Right ventricle myocardium inferior (tissue), 1 donor: ENCODE data around the gene PCDHA10. TPM values are rescaled to one million over a fixed set of nuclear protein-coding genes. Genes with fewer than 3 reads are reported as not detected.

ENCODE experiments used
- ATAC-seq: fragments of 200-7000 bp; cut with Tn5 transposase; one replicate; pipeline ENCODE4 v1.9.1; 2020; ENCODE audit warnings: mild to moderate bottlenecking, moderate library complexity
- DNase-seq: peaks from one replicate; pipeline ENCODE4 v3.0.0; 2021; ENCODE audit errors: missing footprints
- intact Hi-C: fragments of 100-400 bp; cut with DNase I; formaldehyde crosslinking; loops from one replicate; pipeline ENCODE4 v1.11.0; 2022
- total RNA-seq: library from RNA; stranded (reverse); fragmentation: NEBNext Ultra II Directional; extraction: Animal tissue kit (Norgen Biotek cat#: 25700); gene quantifications from one replicate; pipeline ENCODE4 v1.2.1, GENCODE V29; 2021
- donor health status: DM: no; HTN: yes; CAD: no; lungs with severe emphysema.

Gene PCDHA10
- total RNA-seq, 1 donor from 2014 or later: 0.11 TPM

GRCh38 chr5:140877262-140877581, 21.5 kb downstream of the PCDHA10 start:
- DNase-seq: no peak
- intact Hi-C loops: no loop called here

GRCh38 chr5:140881889-140882590, 26.3 kb downstream of the PCDHA10 start, which contains the start of gene PCDHA13:
Gene PCDHA13, plus strand, starts transcription at chr5:140882124. Its CDS starts 145 bp downstream, at chr5:140882269.
- intact Hi-C loops: no loop called here
- DNase-seq (no peak), ATAC-seq (no peak)

More at GRCh38 chr5:140877262-140877581, 21.5 kb downstream of the PCDHA10 start:
- ATAC-seq: no peak

GRCh38 chr5:140882591-140882899, 26.8 kb downstream of the PCDHA10 start:
- DNase-seq (no peak), ATAC-seq (no peak)
- intact Hi-C loops: no loop called here

GRCh38 chr5:140883373-140883772, 27.7 kb downstream of the PCDHA10 start:
- ATAC-seq (no peak), DNase-seq (peak; percentile 62)
- intact Hi-C loops: no loop called here

- DNase-seq (no peak), ATAC-seq (no peak)
- intact Hi-C loops: no loop called here
Observed at GRCh38 chr5:140883927-140884697, 28.4 kb downstream of the PCDHA10 start.

GRCh38 chr5:140916325-140916724, 60.6 kb downstream of the PCDHA10 start:
- ATAC-seq: no peak

More at GRCh38 chr5:140916325-140916724, 60.6 kb downstream of the PCDHA10 start:
- intact Hi-C loops: no loop called here
- no peak for DNase-seq

Other genes starting within 250 kb of the PCDHA10 start
- 46.1 TPM for gene CD14, start 222.7 kb upstream of the PCDHA10 start, total RNA-seq
- 4.2 TPM for gene TMCO6, start 216.4 kb upstream of the PCDHA10 start, total RNA-seq
- gene NDUFA2, start 208.3 kb upstream of the PCDHA10 start, total RNA-seq: 146 TPM
- gene IK, start 208.1 kb upstream of the PCDHA10 start, total RNA-seq: 66.4 TPM
- gene WDR55, start 191.0 kb upstream of the PCDHA10 start, total RNA-seq: 11.2 TPM
- gene DND1, start 182.3 kb upstream of the PCDHA10 start, total RNA-seq: 0.24 TPM
- gene HARS1, start 164.5 kb upstream of the PCDHA10 start, total RNA-seq: 35.9 TPM
- gene HARS2, start 164.4 kb upstream of the PCDHA10 start, total RNA-seq: 24.4 TPM
- gene ZMAT2, start 155.4 kb upstream of the PCDHA10 start, total RNA-seq: 35.1 TPM
- not detected for gene PCDHA1, start 69.8 kb upstream of the PCDHA10 start, total RNA-seq
- not detected for gene PCDHA2, start 61.0 kb upstream of the PCDHA10 start, total RNA-seq
- 0.14 TPM for gene PCDHA3, start 54.8 kb upstream of the PCDHA10 start, total RNA-seq
- 0.08 TPM for gene PCDHA4, start 48.8 kb upstream of the PCDHA10 start, total RNA-seq
- gene PCDHA5, start 34.3 kb upstream of the PCDHA10 start, total RNA-seq: 0.05 TPM
- not detected for gene PCDHA6, start 27.9 kb upstream of the PCDHA10 start, total RNA-seq
- gene PCDHA7, start 21.6 kb upstream of the PCDHA10 start, total RNA-seq: not detected
- gene PCDHA8, start 14.7 kb upstream of the PCDHA10 start, total RNA-seq: not detected
- not detected for gene PCDHA9, start 7.5 kb upstream of the PCDHA10 start, total RNA-seq
- not detected for gene PCDHA11, start 13.1 kb downstream of the PCDHA10 start, total RNA-seq
- not detected for gene PCDHA12, start 19.4 kb downstream of the PCDHA10 start, total RNA-seq
- not detected for gene PCDHA13, start 26.2 kb downstream of the PCDHA10 start, total RNA-seq
- 0.11 TPM for gene PCDHAC1, start 70.4 kb downstream of the PCDHA10 start, total RNA-seq
- gene PCDHAC2, start 110.6 kb downstream of the PCDHA10 start, total RNA-seq: 0.30 TPM
- not detected for gene PCDHB1, start 195.5 kb downstream of the PCDHA10 start, total RNA-seq
- 1.7 TPM for gene PCDHB2, start 238.7 kb downstream of the PCDHA10 start, total RNA-seq
- gene PCDHB3, start 244.6 kb downstream of the PCDHA10 start, total RNA-seq: 0.70 TPM